GM12865 (cell line): Measurements from ENCODE around the gene GAB2.

Source experiments
- DNase-seq: peaks from one replicate; pipeline ENCODE4 v3.0.0; 2010; ENCODE audit warnings: low read depth
- H3K4me3 ChIP-seq: 2 replicates; pipeline ENCODE4 v1.5.1; 2011; ENCODE audit warnings: mild to moderate bottlenecking, low read depth, low read length, control low read depth
- CTCF ChIP-seq: IDR thresholded peaks from 2 replicates; pipeline ENCODE4 v1.5.1; 2011; ENCODE audit warnings: low read length, control low read depth, low read depth, inconsistent platforms; ENCODE audit not compliant: insufficient read depth; ENCODE audit errors: missing control alignments

GAB2 gene

DNA sequence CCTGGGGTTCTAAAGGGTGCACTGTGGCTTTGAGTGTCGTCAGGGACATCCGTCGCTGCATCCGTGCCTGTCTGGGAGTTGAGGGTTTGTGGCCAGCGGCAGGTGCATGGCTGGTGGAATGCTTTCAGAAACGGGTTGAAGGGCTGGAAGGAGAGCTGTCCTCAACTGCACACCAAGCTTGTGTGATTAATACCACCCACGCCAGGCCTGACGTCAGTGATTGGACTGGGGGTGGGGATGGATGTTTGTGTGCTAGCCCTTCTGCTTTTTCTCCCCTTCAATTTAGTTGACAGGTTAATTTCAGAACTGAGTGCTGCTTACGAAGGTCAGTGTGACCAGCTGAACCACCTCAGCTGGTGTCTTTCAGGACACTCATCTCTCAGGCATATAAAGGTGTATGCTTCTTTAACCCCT is 3.2 kb upstream of the GAB2 start:
- peak; percentile 44 for DNase-seq
- no peak for TF ChIP-seq CTCF

DNA sequence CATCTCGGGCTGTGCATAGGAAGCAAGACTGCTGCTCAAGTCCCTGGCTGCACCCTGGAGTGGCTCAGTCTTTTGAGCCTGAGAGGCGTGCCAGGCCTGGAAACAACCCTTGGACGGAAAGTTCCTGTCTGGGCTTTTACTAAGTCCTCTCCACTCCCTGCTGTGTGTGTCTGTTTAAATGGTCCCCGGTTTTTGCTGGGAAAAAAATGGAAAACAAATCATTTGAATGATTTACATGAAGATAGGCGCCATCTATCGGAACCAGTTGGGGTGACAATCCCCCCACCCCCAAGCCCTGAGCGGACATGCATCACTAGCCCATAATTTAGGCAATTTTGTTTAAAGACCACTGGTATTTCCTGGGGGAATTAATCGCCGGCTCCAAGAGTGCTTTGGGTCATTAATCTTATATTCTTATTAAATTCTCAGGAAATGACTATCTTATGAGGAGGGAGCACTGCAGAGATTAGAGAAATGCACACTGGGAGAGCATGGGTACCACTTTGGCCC is 2.7 kb upstream of the GAB2 start:
- H3K4me3 ChIP-seq, result no peak overlapping the region
- peak; percentile 63 for DNase-seq
- TF ChIP-seq CTCF, result peak; percentile 60

More for the DNA sequence above, 3.2 kb upstream of the GAB2 start:
- H3K4me3 ChIP-seq, result no peak overlapping the region

DNA sequence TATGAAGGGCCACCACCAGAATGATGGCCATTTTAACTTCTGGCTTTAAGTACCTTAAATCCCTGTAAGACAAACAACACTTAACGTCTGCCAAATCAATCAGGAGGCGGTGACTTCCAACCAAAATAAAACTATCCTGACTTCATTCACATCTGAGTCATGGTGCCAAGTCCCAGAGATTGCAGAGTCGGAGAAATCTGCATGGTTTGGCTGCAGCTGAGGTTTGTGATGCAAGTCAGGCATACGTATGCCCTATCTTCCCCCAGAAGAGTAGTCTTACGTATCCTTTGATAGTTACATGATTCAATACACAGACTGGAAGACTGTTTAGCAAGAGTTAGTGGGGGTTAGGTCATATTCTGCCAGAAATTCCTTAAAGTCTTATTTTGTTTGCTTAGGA is 1.7 kb upstream of the GAB2 start:
- no peak for DNase-seq
- no peak for TF ChIP-seq CTCF
- no peak overlapping the region for H3K4me3 ChIP-seq

GRCh38 chr11:78418584-78419211 is 1.1 kb upstream of the GAB2 start:
- DNase-seq, result no peak

DNA sequence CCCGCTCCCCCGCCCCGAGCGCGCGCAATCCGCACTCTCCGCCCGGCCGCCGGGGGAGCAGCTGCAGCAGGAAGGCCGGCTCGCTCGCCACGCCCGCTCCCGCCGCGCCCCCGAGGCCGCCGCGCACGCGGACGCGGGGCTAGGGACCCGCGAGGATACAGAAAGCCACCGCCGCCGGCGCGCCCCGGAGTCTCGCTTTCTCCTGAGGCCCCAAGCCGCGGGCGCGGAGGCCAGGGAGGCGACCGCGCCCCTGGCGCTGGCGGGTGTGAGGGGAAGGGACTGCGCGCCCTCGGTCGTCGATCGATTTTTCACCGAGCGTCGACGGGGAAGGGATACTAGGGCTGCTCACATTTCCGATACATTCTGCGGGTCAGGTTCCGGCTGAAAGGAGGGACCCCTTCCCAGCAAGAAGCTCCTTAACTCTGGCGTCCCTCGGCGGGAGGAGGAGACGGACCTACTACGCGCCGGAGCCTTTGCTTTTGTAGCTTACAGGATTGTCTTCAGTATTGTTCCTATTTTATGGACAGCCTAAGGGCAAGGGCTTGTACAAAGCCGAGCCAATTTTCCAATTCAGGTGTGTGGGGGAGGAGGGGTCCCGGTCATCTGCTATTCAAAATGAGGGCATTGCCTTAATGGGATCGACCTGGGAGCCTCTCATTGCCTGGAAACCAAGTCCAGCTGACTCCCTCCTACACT is 416 bp upstream of the GAB2 start:
- no peak for TF ChIP-seq CTCF
- DNase-seq, result peak; percentile 87
- H3K4me3 ChIP-seq, result peak overlapping the region; percentile 70

More at GRCh38 chr11:78418584-78419211, 1.1 kb upstream of the GAB2 start:
- peak overlapping the region; percentile 70 for H3K4me3 ChIP-seq
- no peak for TF ChIP-seq CTCF

GRCh38 chr11:78416285-78417174 is 1.1 kb downstream of the GAB2 start:
- H3K4me3 ChIP-seq, result peak overlapping the region; percentile 56
- DNase-seq, result peak; percentile 84
- peak; percentile 71 for TF ChIP-seq CTCF
